Gastrocnemius medialis (tissue), 4 donors: Measurements from ENCODE around the gene SMYD3. TPM values are rescaled to one million over a fixed set of nuclear protein-coding genes. Genes with fewer than 3 reads are reported as not detected.

ENCODE experiments used
- ATAC-seq, 2 donors: fragments of 150-250 bp; one replicate each; pipeline ENCODE4 v1.9.1; 2016
- DNase-seq, 2 donors: peaks; one replicate each; pipeline ENCODE4 v3.0.0-alpha.2; 2019
- H3K27ac ChIP-seq, 4 donors: fragments of 200-600 bp; sonication (generic); 1 replicate in 1 of 4; 2 replicates in 3 of 4; pipeline ENCODE4 v1.5.1; 2016 to 2018; ENCODE audit warnings: mild to moderate bottlenecking in 2 of 4, moderate library complexity in 1 of 4
- H3K27me3 ChIP-seq, 3 donors: fragments of 200-600 bp; sonication (generic) in 2 of 3; 1 replicate in 1 of 3; 2 replicates in 2 of 3; pipeline versions ENCODE4 v1.5.1 to v1.6.0; 2016 to 2019; ENCODE audit warnings: mild to moderate bottlenecking in 1 of 3, moderate library complexity in 1 of 3
- H3K36me3 ChIP-seq, 2 donors: fragments of 200-600 bp; sonication (generic) in 1 of 2; one replicate each; pipeline ENCODE4 v1.5.1; 2017 to 2018
- H3K4me1 ChIP-seq, 2 donors: fragments of 200-600 bp; sonication (generic) in 1 of 2; one replicate each; pipeline ENCODE4 v1.5.1; 2016 to 2017; ENCODE audit warnings: mild to moderate bottlenecking in 2 of 2
- H3K4me3 ChIP-seq, 4 donors: fragments of 200-600 bp; sonication (generic) in 3 of 4; 1 replicate in 1 of 4; 2 replicates in 3 of 4; pipeline ENCODE4 v1.5.1; 2016 to 2019; ENCODE audit warnings: mild to moderate bottlenecking in 2 of 4
- H3K9me3 ChIP-seq, 3 donors: fragments of 200-600 bp; sonication (generic) in 2 of 3; 1 replicate in 1 of 3; 2 replicates in 2 of 3; pipeline ENCODE4 v1.5.1; 2016 to 2019
- CTCF ChIP-seq, 5 experiments: fragments of 450-650 bp in 3 of 5; fragments of 200-600 bp in 2 of 5; sonication (generic) in 2 of 5; IDR thresholded peaks in 4 of 5; conservative IDR thresholded peaks in 1 of 5; 1 replicate in 4 of 5; 2 replicates in 1 of 5; pipeline ENCODE4 v1.5.1; 2016 to 2019; ENCODE audit warnings: antibody characterized with exemption in 5 of 5, mild to moderate bottlenecking in 3 of 5, moderate library complexity in 3 of 5
- POLR2A ChIP-seq, 2 donors: fragments of 450-650 bp; IDR thresholded peaks; one replicate each; pipeline ENCODE4 v1.6.1; 2017; ENCODE audit warnings: antibody characterized with exemption in 2 of 2, mild to moderate bottlenecking in 2 of 2, moderate library complexity in 2 of 2
- in situ Hi-C, 4 donors: fragments of 200-750 bp; cut with MboI; loops; one replicate each; pipeline versions ENCODE4 v1.15.0 to v1.8.0; 2017; ENCODE audit warnings: low sequenced_read_pairs in 4 of 4
- intact Hi-C: fragments of 100-400 bp; cut with DNase I; formaldehyde crosslinking; loops from one replicate; pipeline ENCODE4 v1.15.1; 2023; ENCODE audit warnings: low total_unique reads
- total RNA-seq, 4 donors: library from RNA; depleted of rRNA; stranded (reverse); fragments of >200 nt; gene quantifications; one replicate each; pipeline versions ENCODE4 v1.1.0 to v1.2.3, GENCODE V29; 2016

Gene SMYD3
- total RNA-seq, 4 donors from 2014 or later = 4.4 to 10.3 (median 6.3) TPM

DNA sequence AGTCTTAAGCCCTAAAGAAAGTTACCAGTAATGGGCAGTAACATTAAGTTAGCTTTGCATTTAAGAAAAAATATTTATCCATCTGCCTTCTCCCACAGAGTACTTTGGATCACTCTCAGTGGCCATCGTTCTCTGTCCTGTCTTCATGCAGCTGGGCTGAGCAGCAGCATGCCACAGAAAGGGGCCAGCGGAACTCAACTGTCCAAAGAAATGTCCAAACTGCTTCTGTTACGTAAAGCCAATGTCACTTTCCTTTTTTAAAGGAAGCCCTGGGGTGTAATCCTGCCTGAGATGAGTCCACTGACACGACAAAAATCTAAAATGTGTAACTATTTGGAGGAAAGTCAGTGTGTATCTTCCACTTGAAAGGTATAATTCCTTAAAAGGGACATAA is 291.6 kb downstream of the SMYD3 start:
- no peaks in the 10 kb centered on the region for H3K9me3 ChIP-seq
- DNase-seq (no peak), ATAC-seq (no peak)
- in situ Hi-C loops (no loop called here), intact Hi-C loops (no loop called here)
- no peak for TF ChIP-seq CTCF (IDR thresholded peaks at IDR 0.05 in 4 of 5, conservative IDR thresholded peaks at IDR 0.05 in 1 of 5)
- TF ChIP-seq POLR2A (IDR thresholded peaks at IDR 0.05) = no peak
- no peaks in the 10 kb centered on the region for H3K36me3 ChIP-seq
- H3K4me1 ChIP-seq = no peaks in the 10 kb centered on the region
- H3K4me3 ChIP-seq = no peak overlapping the region
- H3K27me3 ChIP-seq = no peaks in the 10 kb centered on the region
- no peak overlapping the region for H3K27ac ChIP-seq

DNA sequence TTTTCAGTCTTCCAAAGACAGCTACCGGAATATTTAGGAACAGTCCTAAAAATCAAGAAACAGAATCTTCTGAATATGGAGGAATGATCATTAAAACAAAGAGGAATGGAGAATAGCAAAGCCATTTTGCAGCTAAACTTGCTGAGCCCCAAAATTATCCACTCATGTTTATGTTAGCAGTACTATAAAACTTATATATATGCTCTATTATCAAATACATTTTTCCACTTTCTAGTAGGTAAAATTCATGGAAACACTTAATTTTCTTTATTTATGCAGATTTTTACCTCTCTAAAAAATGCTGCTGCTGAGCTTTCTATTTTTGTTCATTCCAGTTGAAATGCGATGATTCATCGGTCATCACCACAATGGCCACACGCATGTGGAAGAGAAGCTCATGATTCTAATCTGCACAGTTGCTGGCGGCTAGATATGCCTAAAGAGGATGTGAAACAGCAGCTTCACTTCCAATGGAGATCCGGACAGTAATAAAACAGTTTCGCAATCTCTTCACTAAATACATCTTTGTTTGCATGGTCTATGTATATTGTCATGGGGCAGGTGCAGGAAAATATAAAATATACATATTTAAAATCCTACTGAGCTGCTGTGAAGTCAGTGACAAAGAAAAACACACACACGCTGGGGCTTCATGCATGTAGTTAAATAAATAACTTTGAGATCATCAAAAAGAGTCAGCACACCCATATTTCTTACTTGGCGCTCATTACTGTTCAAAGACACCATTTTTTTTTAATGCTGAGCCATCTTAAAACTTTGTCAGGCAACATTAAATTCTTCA is 292.2 kb downstream of the SMYD3 start:
- H3K9me3 ChIP-seq = no peaks in the 10 kb centered on the region
- no peaks in the 10 kb centered on the region for H3K36me3 ChIP-seq
- DNase-seq (peak in 1 of 2 donors; percentile 21), ATAC-seq (peak in 1 of 2 donors; percentile 24)
- intact Hi-C loops (no loop called here), in situ Hi-C loops (no loop called here)
- no peak overlapping the region for H3K27ac ChIP-seq
- no peaks in the 10 kb centered on the region for H3K4me1 ChIP-seq
- no peak overlapping the region for H3K4me3 ChIP-seq
- no peak for TF ChIP-seq CTCF (IDR thresholded peaks at IDR 0.05 in 4 of 5, conservative IDR thresholded peaks at IDR 0.05 in 1 of 5)
- no peaks in the 10 kb centered on the region for H3K27me3 ChIP-seq

- intact Hi-C loops = no loop called here
- in situ Hi-C loops = no loop called here
- Histone ChIP-seq H3K4me1 (no peaks in the 10 kb centered on the region), H3K36me3 (no peaks in the 10 kb centered on the region), H3K4me3 (no peak overlapping the region), H3K27ac (no peak overlapping the region), H3K9me3 (no peaks in the 10 kb centered on the region), H3K27me3 (no peaks in the 10 kb centered on the region)
- DNase-seq = no peak
- TF ChIP-seq CTCF (IDR thresholded peaks at IDR 0.05 in 4 of 5, conservative IDR thresholded peaks at IDR 0.05 in 1 of 5) (no peak), POLR2A (IDR thresholded peaks at IDR 0.05) (no peak)
- no peak for ATAC-seq
These were observed 293.1 kb downstream of the SMYD3 start for GRCh38 chr1:246213947-246214346.

DNA sequence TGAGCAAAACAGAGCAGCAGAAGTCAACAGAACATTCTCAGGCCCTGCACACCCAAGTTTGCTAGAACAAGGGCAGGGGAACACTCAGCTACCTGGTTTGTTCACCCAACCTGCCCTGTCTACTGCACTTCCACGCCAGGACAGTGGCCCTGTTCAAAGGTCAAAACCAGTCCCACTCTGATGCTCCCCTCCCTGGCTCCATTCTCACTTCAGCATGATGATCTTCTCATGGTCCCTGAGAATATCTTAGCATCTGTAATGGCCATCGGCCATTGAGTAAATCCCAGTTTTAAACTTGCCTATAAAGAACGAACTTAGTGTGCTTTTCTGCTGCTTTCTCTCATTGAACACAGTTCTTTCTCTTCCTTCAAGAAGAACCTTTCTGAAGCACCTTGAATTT is 293.6 kb downstream of the SMYD3 start:
- Histone ChIP-seq H3K4me3 (no peak overlapping the region), H3K27me3 (no peaks in the 10 kb centered on the region), H3K36me3 (no peaks in the 10 kb centered on the region), H3K4me1 (no peaks in the 10 kb centered on the region), H3K27ac (no peak overlapping the region), H3K9me3 (no peaks in the 10 kb centered on the region)
- DNase-seq (no peak), ATAC-seq (no peak)
- no peak for TF ChIP-seq POLR2A (IDR thresholded peaks at IDR 0.05)
- TF ChIP-seq CTCF (IDR thresholded peaks at IDR 0.05 in 4 of 5, conservative IDR thresholded peaks at IDR 0.05 in 1 of 5) = no peak
- in situ Hi-C loops = no loop called here
- intact Hi-C loops = no loop called here

GRCh38 chr1:246213036-246213435 is 294.0 kb downstream of the SMYD3 start:
- H3K4me3 ChIP-seq = no peak overlapping the region
- no peaks in the 10 kb centered on the region for H3K36me3 ChIP-seq
- no peaks in the 10 kb centered on the region for H3K9me3 ChIP-seq
- no peaks in the 10 kb centered on the region for H3K4me1 ChIP-seq
- in situ Hi-C loops (no loop called here), intact Hi-C loops (no loop called here)
- H3K27ac ChIP-seq = no peak overlapping the region
- DNase-seq (no peak), ATAC-seq (no peak)
- no peaks in the 10 kb centered on the region for H3K27me3 ChIP-seq
- TF ChIP-seq CTCF (IDR thresholded peaks at IDR 0.05 in 4 of 5, conservative IDR thresholded peaks at IDR 0.05 in 1 of 5) (no peak), POLR2A (IDR thresholded peaks at IDR 0.05) (no peak)
